Esophagus squamous epithelium (tissue), 5 donors: ENCODE results near the gene DISP3. TPM values are rescaled to one million over a fixed set of nuclear protein-coding genes. Genes with fewer than 3 reads are reported as not detected.

Experiments used
- DNase-seq: peaks from one replicate; lab custom pipeline; 2025; lab: John Stamatoyannopoulos, UW
- H3K27ac ChIP-seq, 4 donors: fragments of 200-600 bp; sonication (generic); one replicate each; pipeline ENCODE4 v1.5.1; 2016 to 2019; ENCODE audit warnings: mild to moderate bottlenecking in 1 of 4
- H3K27me3 ChIP-seq, 4 donors: fragments of 200-600 bp; sonication (generic); 1 replicate in 3 of 4; 2 replicates in 1 of 4; pipeline versions ENCODE4 v1.5.1 to v1.6.0; 2017 to 2021; ENCODE audit warnings: antibody characterized with exemption in 1 of 4
- H3K36me3 ChIP-seq, 3 donors: fragments of 200-600 bp; sonication (generic); one replicate each; pipeline ENCODE4 v1.5.1; 2016 to 2019
- H3K4me1 ChIP-seq, 3 donors: fragments of 200-600 bp; sonication (generic); one replicate each; pipeline ENCODE4 v1.5.1; 2017 to 2019
- H3K4me3 ChIP-seq, 4 donors: fragments of 200-600 bp; sonication (generic); 1 replicate in 3 of 4; 2 replicates in 1 of 4; pipeline ENCODE4 v1.5.1; 2016 to 2019; ENCODE audit warnings: mild to moderate bottlenecking in 2 of 4, moderate library complexity in 1 of 4
- H3K9me3 ChIP-seq, 3 donors: fragments of 200-600 bp; sonication (generic); one replicate each; pipeline ENCODE4 v1.5.1; 2016 to 2019
- CTCF ChIP-seq, 6 experiments: fragments of 450-650 bp in 4 of 6; fragments of 200-600 bp in 2 of 6; sonication (generic) in 2 of 6; IDR thresholded peaks; one replicate each; pipeline ENCODE4 v1.5.1; 2016 to 2019; ENCODE audit warnings: antibody characterized with exemption in 6 of 6, mild to moderate bottlenecking in 4 of 6, moderate library complexity in 4 of 6
- POLR2A ChIP-seq, 4 donors: fragments of 450-650 bp; IDR thresholded peaks; one replicate each; pipeline ENCODE4 v1.6.1; 2017; ENCODE audit warnings: antibody characterized with exemption in 4 of 4, mild to moderate bottlenecking in 4 of 4, moderate library complexity in 3 of 4
- WGBS, 2 donors: methylation state at CpG; one replicate each; pipeline ENCODE4 v1.1.5; 2018; 5-methylcytosine and 5-hydroxymethylcytosine counted together
- intact Hi-C: fragments of 100-400 bp; cut with DNase I; formaldehyde crosslinking; loops from one replicate; pipeline ENCODE4 v1.15.0; 2022
- total RNA-seq, 4 donors: library from RNA; depleted of rRNA; stranded (reverse); fragments of >200 nt; gene quantifications; one replicate each; pipeline ENCODE4 v1.1.0, GENCODE V29; 2016
- donor health status: DM: yes; HTN: yes; CAD: no.

Gene DISP3
- total RNA-seq, 4 donors from 2014 or later: 0.67 TPM; not detected in 3

- no peaks in the 10 kb centered on the region for H3K4me1 ChIP-seq
- intact Hi-C loops: no loop called here
- no peak overlapping the region for H3K4me3 ChIP-seq
- no peak for TF ChIP-seq CTCF (IDR thresholded peaks at IDR 0.05)
- no peak for TF ChIP-seq POLR2A (IDR thresholded peaks at IDR 0.05)
- no peaks in the 10 kb centered on the region for H3K9me3 ChIP-seq
- H3K36me3 ChIP-seq: no peaks in the 10 kb centered on the region
- DNase-seq: no peak
- WGBS, 2 donors: 25 to 100% methylated on average over 1 of the region's 2 CpGs
- H3K27ac ChIP-seq: no peak overlapping the region
- H3K27me3 ChIP-seq: peaks cover 0 to 84% (median 0%) of the 10 kb centered on the region in 4 donors
Measured at GRCh38 chr1:11543796-11544195, 64.8 kb downstream of the DISP3 start.

- Histone ChIP-seq H3K36me3 (no peaks in the 10 kb centered on the region), H3K27ac (no peak overlapping the region), H3K4me1 (no peaks in the 10 kb centered on the region), H3K4me3 (no peak overlapping the region), H3K9me3 (no peaks in the 10 kb centered on the region), H3K27me3 (peaks cover 0 to 60% (median 0%) of the 10 kb centered on the region in 4 donors)
- 70 to 73% methylated on average over 3 to 4 of the region's 4 CpGs for WGBS, 2 donors
- intact Hi-C loops: no loop called here
- DNase-seq: no peak
- no peak for TF ChIP-seq POLR2A (IDR thresholded peaks at IDR 0.05)
- TF ChIP-seq CTCF (IDR thresholded peaks at IDR 0.05): no peak
Measured at GRCh38 chr1:11546456-11546855, 67.5 kb downstream of the DISP3 start.

GRCh38 chr1:11550664-11551283, 71.8 kb downstream of the DISP3 start:
- Histone ChIP-seq H3K36me3 (no peaks in the 10 kb centered on the region), H3K27me3 (peaks cover 0 to 54% (median 0%) of the 10 kb centered on the region in 4 donors), H3K4me3 (no peak overlapping the region), H3K27ac (no peak overlapping the region), H3K9me3 (no peaks in the 10 kb centered on the region), H3K4me1 (no peaks in the 10 kb centered on the region)
- TF ChIP-seq CTCF (IDR thresholded peaks at IDR 0.05) (no peak), POLR2A (IDR thresholded peaks at IDR 0.05) (no peak)
- WGBS, 2 donors: 12 to 18% methylated on average over 12 of the region's 12 CpGs
- no peak for DNase-seq
- intact Hi-C loops: no loop called here

GRCh38 chr1:11558276-11558675, 79.3 kb downstream of the DISP3 start:
- peaks cover 0 to 95% (median 0%) of the 10 kb centered on the region in 4 donors for H3K27me3 ChIP-seq
- H3K4me1 ChIP-seq: no peaks in the 10 kb centered on the region
- WGBS, 2 donors: 9 to 18% methylated on average over 7 of the region's 8 CpGs
- no peak for DNase-seq
- H3K36me3 ChIP-seq: no peaks in the 10 kb centered on the region
- no peak overlapping the region for H3K27ac ChIP-seq
- intact Hi-C loops: no loop called here
- H3K9me3 ChIP-seq: no peaks in the 10 kb centered on the region
- H3K4me3 ChIP-seq: no peak overlapping the region
- TF ChIP-seq POLR2A (IDR thresholded peaks at IDR 0.05): no peak
- TF ChIP-seq CTCF (IDR thresholded peaks at IDR 0.05): no peak

- Histone ChIP-seq H3K27me3 (peaks cover 0 to 95% (median 0%) of the 10 kb centered on the region in 4 donors), H3K4me1 (no peaks in the 10 kb centered on the region), H3K9me3 (no peaks in the 10 kb centered on the region), H3K36me3 (no peaks in the 10 kb centered on the region), H3K4me3 (no peak overlapping the region), H3K27ac (no peak overlapping the region)
- intact Hi-C loops: no loop called here
- no peak for DNase-seq
- 57 to 68% methylated on average over 7 of the region's 7 CpGs for WGBS, 2 donors
- no peak for TF ChIP-seq POLR2A (IDR thresholded peaks at IDR 0.05)
- TF ChIP-seq CTCF (IDR thresholded peaks at IDR 0.05): no peak
Measured at GRCh38 chr1:11558871-11559590, 80.1 kb downstream of the DISP3 start.
